B cell (primary cell): ENCODE data around the gene APOL5.

Source experiments
- EZH2 ChIP-seq: IDR thresholded peaks from 2 replicates; pipeline ENCODE4 v1.6.1; 2012; ENCODE audit warnings: borderline replicate concordance, low read depth, mild to moderate bottlenecking, moderate library complexity, low read length; ENCODE audit not compliant: insufficient read depth, poor library complexity, severe bottlenecking
- TF ChIP-seq, protein P1 (sequence below): fragments of 200-600 bp; IDR thresholded peaks from one replicate; pipeline ENCODE4 v1.8.0; 2022; ENCODE audit warnings: antibody characterized with exemption, mild to moderate bottlenecking

DNA sequence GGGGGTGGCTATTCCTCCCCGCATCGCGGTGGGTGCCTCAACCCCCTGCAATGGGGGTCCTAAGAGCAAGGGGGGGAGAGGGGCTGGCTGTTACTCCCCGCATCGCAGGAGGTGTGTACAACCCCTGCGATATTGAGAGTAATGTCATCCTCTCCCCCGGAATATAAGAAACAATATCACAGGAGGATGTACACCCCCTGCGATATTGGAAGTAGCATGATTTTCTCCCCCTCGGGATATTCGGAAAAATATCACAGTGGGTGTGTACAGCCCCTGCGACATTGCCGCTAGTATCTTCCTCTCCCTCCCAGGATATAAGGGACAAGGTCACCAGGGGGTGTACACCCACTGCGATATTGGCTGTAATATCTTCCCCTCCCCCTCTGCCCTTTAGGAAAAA, 22.5 kb upstream of the APOL5 start:
- TF ChIP-seq, protein P1, sequence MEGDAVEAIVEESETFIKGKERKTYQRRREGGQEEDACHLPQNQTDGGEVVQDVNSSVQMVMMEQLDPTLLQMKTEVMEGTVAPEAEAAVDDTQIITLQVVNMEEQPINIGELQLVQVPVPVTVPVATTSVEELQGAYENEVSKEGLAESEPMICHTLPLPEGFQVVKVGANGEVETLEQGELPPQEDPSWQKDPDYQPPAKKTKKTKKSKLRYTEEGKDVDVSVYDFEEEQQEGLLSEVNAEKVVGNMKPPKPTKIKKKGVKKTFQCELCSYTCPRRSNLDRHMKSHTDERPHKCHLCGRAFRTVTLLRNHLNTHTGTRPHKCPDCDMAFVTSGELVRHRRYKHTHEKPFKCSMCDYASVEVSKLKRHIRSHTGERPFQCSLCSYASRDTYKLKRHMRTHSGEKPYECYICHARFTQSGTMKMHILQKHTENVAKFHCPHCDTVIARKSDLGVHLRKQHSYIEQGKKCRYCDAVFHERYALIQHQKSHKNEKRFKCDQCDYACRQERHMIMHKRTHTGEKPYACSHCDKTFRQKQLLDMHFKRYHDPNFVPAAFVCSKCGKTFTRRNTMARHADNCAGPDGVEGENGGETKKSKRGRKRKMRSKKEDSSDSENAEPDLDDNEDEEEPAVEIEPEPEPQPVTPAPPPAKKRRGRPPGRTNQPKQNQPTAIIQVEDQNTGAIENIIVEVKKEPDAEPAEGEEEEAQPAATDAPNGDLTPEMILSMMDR = no peak
- TF ChIP-seq EZH2 = no peak
